HFFc6 (cell line): ENCODE measurements around the gene KLRC2. TPM values are rescaled to one million over a fixed set of nuclear protein-coding genes. Genes with fewer than 3 reads are reported as not detected.

Source experiments
- DNase-seq: peaks from one replicate; pipeline ENCODE4 v3.0.0-alpha.2; 2018
- H3K27ac Mint-ChIP-seq: 2 replicates; pipeline ENCODE4 v1.8.0; 2020; ENCODE audit warnings: mild to moderate bottlenecking, mixed read lengths
- H3K27me3 Mint-ChIP-seq: 2 replicates; pipeline ENCODE4 v1.8.0; 2021; ENCODE audit warnings: mild to moderate bottlenecking, moderate library complexity, mixed read lengths; ENCODE audit not compliant: insufficient read depth
- H3K36me3 Mint-ChIP-seq: 2 replicates; pipeline ENCODE4 v1.8.0; 2021; ENCODE audit warnings: low read depth, mixed read lengths
- H3K4me1 Mint-ChIP-seq: 2 replicates; pipeline ENCODE4 v1.8.0; 2020; ENCODE audit warnings: low read depth, mixed read lengths
- H3K4me3 Mint-ChIP-seq: 2 replicates; pipeline ENCODE4 v1.8.0; 2020; ENCODE audit warnings: mild to moderate bottlenecking, moderate library complexity, mixed read lengths
- H3K9me3 Mint-ChIP-seq: 2 replicates; pipeline ENCODE4 v1.8.0; 2020; ENCODE audit warnings: mild to moderate bottlenecking, mixed read lengths
- total RNA-seq, 6 experiments: library from RNA; stranded (reverse); fragmentation: NEBNext Ultra II Directional; extraction: Animal tissue kit (Norgen Biotek cat#: 25700); gene quantifications; 2 replicates in 1 of 6; 3 replicates in 5 of 6; pipeline ENCODE4 v1.2.3, GENCODE V29; 2021
- TF ChIP-seq, protein P1 (sequence below): fragments of 200-600 bp; sonication (generic); IDR thresholded peaks from 2 replicates; pipeline ENCODE4 v1.5.0; 2021; ENCODE audit warnings: antibody characterized with exemption, mild to moderate bottlenecking

KLRC2 gene
- total RNA-seq, 6 experiments from 2014 or later = not detected

DNA sequence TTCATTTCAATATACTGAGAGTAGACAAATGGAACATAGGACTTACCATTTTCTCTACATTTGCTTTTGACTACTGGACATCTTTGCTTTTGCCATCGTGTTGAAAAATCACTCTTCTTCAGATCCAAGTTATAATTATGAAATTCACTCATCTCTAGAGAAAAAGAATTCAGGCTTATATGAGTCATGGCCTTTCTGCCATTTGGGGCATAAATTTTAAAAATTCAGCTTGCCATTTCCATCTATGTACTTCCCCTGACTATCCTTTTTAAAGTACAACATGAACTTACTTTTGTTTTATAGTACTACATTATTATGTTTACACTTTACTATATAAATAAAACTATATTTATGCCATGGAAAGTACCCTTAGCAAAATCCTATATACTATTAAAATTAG is 49.0 kb downstream of the KLRC2 start:
- no peak overlapping the region for H3K27ac Mint-ChIP-seq
- H3K36me3 Mint-ChIP-seq = no peaks in the 10 kb centered on the region
- TF ChIP-seq, protein P1, sequence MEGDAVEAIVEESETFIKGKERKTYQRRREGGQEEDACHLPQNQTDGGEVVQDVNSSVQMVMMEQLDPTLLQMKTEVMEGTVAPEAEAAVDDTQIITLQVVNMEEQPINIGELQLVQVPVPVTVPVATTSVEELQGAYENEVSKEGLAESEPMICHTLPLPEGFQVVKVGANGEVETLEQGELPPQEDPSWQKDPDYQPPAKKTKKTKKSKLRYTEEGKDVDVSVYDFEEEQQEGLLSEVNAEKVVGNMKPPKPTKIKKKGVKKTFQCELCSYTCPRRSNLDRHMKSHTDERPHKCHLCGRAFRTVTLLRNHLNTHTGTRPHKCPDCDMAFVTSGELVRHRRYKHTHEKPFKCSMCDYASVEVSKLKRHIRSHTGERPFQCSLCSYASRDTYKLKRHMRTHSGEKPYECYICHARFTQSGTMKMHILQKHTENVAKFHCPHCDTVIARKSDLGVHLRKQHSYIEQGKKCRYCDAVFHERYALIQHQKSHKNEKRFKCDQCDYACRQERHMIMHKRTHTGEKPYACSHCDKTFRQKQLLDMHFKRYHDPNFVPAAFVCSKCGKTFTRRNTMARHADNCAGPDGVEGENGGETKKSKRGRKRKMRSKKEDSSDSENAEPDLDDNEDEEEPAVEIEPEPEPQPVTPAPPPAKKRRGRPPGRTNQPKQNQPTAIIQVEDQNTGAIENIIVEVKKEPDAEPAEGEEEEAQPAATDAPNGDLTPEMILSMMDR = no peak
- H3K4me1 Mint-ChIP-seq = peaks cover 22% of the 10 kb centered on the region
- DNase-seq = no peak
- no peak overlapping the region for H3K4me3 Mint-ChIP-seq
- H3K9me3 Mint-ChIP-seq = no peaks in the 10 kb centered on the region
- H3K27me3 Mint-ChIP-seq = no peaks in the 10 kb centered on the region

DNA sequence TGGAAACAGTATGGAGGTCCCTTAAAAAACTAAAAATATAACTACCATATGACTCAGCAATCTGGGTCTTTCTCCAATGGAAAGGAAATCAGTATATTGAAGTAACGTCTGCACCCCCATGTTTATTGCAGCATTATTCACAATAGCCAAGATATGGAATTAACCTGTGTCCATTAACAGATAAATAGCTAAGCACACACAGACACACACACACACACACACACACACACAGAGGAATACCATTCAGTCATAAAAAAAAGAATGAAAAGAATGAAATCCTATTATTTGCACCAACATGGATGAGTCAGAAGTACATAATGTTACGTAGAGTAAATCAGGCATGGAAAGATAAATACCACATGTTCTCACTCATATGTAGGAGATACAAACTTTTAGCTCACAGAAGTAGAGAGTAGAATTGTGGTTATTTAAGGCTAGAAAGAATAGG is 50.6 kb downstream of the KLRC2 start:
- Mint-ChIP-seq H3K27me3 (no peaks in the 10 kb centered on the region; the same call in 1 of the 2 replicates), H3K27ac (peak overlapping the region; percentile 61), H3K4me3 (peak overlapping the region; percentile 25; the same call in 1 of the 2 replicates), H3K36me3 (no peaks in the 10 kb centered on the region), H3K4me1 (peaks cover 24% of the 10 kb centered on the region), H3K9me3 (no peaks in the 10 kb centered on the region)
- peak; percentile 78 for DNase-seq
- TF ChIP-seq, protein P1 = no peak

DNA sequence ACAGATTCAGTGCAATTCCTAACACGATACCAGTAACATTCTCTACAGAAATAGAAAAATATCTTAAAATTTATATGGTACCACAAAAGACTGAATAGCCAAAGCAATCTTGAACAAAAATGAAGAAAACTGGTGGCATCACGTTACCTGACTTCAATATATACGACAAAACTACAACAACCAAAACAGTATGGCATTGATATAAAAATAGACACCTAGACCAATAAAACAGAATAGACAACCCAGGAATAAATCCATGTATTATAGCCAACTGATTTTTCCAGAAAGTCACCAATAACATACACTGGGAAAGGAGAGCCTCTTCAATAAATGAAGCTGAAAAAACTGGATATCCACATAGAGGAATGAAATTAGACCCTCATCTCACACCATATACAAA is 51.6 kb downstream of the KLRC2 start:
- no peaks in the 10 kb centered on the region; the same call in 1 of the 2 replicates for H3K27me3 Mint-ChIP-seq

DNA sequence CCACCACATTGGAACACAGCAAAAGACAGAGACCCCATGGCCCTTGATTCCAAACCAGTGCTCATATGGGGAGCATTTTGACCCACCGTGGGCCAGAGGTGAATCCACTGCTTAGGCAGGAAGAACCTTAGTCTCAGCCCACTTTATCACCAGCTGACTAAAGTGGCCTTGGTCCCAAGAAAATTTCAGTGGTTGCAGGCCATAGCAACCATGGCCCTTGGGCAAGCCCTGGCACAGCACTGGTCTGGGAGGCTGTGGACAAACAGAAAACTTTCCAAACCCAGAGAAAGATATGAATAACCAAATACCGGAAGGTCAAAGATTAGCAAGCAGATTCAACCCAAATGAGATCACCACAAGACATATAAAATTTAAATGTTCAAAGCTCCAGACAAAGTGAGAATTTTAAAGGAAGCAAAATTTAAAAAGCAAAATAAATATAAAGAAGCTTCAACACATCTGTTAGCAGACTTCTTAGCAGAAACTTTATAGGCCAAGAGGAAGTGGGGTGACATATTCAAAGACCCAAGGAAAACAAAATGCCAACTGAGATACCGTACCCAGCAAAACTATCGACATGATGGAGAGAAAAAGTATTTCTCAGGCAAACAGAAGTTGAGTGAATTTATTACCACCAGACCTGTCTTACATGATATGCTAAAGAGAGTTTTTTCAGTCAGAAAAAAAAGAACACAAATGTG is 53.7 kb downstream of the KLRC2 start:
- peaks cover 24% of the 10 kb centered on the region for H3K4me1 Mint-ChIP-seq
- no peak overlapping the region for H3K4me3 Mint-ChIP-seq
- H3K27me3 Mint-ChIP-seq = no peaks in the 10 kb centered on the region; the same call in 1 of the 2 replicates
- no peaks in the 10 kb centered on the region for H3K36me3 Mint-ChIP-seq
- DNase-seq = no peak
- TF ChIP-seq, protein P1 = no peak
- H3K9me3 Mint-ChIP-seq = no peaks in the 10 kb centered on the region
- no peak overlapping the region for H3K27ac Mint-ChIP-seq

More for the DNA sequence above, 51.6 kb downstream of the KLRC2 start:
- no peaks in the 10 kb centered on the region for H3K36me3 Mint-ChIP-seq
- no peak overlapping the region for H3K4me3 Mint-ChIP-seq
- no peaks in the 10 kb centered on the region for H3K9me3 Mint-ChIP-seq
- H3K4me1 Mint-ChIP-seq = peaks cover 24% of the 10 kb centered on the region
- no peak overlapping the region for H3K27ac Mint-ChIP-seq
- DNase-seq = no peak
- TF ChIP-seq, protein P1 = no peak

Other genes starting within 250 kb of the KLRC2 start
- gene GABARAPL1, start 223.1 kb downstream of the KLRC2 start, total RNA-seq = 100 to 1,000 TPM; 152 to 231 (median 162) TPM
- under 1 TPM; 0.14 to 0.78 (median 0.28) TPM for gene KLRD1, start 128.1 kb downstream of the KLRC2 start, total RNA-seq
- gene KLRK1, start 46.0 kb downstream of the KLRC2 start, total RNA-seq = not detected
- gene KLRC4, start 26.3 kb downstream of the KLRC2 start, total RNA-seq = not detected
- not detected for gene KLRC3, start 15.4 kb downstream of the KLRC2 start, total RNA-seq
- gene KLRC1, start 17.4 kb upstream of the KLRC2 start, total RNA-seq = not detected
- under 1 TPM; 0.43 to 0.81 (median 0.54) TPM for gene EIF2S3B, start 69.9 kb upstream of the KLRC2 start, total RNA-seq
- gene MAGOHB, start 177.6 kb upstream of the KLRC2 start, total RNA-seq = 10 to 100 TPM; 40.7 to 50.7 (median 47.4) TPM
- gene STYK1, start 238.0 kb upstream of the KLRC2 start, total RNA-seq = 1 to 10 TPM; 1.1 to 3.0 (median 1.8) TPM